Mucosa of rectum (tissue), 2 donors: ENCODE data around the gene RNF220.

Source experiments
- H3K27ac ChIP-seq, 2 donors: one replicate each; pipeline ENCODE4 v1.7.0; 2013; ENCODE audit warnings: inconsistent platforms in 2 of 2, low read depth in 2 of 2, low read length in 2 of 2
- H3K27me3 ChIP-seq, 2 donors: one replicate each; pipeline ENCODE4 v1.7.0; 2013; ENCODE audit warnings: low read length in 2 of 2; ENCODE audit not compliant: control insufficient read depth in 2 of 2, insufficient read depth in 2 of 2
- H3K36me3 ChIP-seq, 2 donors: one replicate each; pipeline ENCODE4 v1.7.0; 2013; ENCODE audit warnings: low read length in 2 of 2; ENCODE audit not compliant: control insufficient read depth in 2 of 2, insufficient read depth in 2 of 2
- H3K4me1 ChIP-seq, 2 donors: one replicate each; pipeline ENCODE4 v1.7.0; 2013; ENCODE audit warnings: low read length in 2 of 2, mild to moderate bottlenecking in 1 of 2; ENCODE audit not compliant: control insufficient read depth in 2 of 2, insufficient read depth in 2 of 2
- H3K4me3 ChIP-seq, 2 donors: one replicate each; pipeline ENCODE4 v1.7.0; 2013; ENCODE audit warnings: low read length in 2 of 2
- H3K9ac ChIP-seq, 2 donors: one replicate each; pipeline ENCODE4 v1.7.0; 2013; ENCODE audit warnings: low read length in 2 of 2, low read depth in 1 of 2, mild to moderate bottlenecking in 1 of 2
- H3K9me3 ChIP-seq, 2 donors: one replicate each; pipeline ENCODE4 v1.7.0; 2013; ENCODE audit warnings: low read length in 2 of 2; ENCODE audit not compliant: control insufficient read depth in 2 of 2
- donor health status: healthy.
- donor health status: Normal muscosa, but diverticular disease.

RNF220 gene

DNA sequence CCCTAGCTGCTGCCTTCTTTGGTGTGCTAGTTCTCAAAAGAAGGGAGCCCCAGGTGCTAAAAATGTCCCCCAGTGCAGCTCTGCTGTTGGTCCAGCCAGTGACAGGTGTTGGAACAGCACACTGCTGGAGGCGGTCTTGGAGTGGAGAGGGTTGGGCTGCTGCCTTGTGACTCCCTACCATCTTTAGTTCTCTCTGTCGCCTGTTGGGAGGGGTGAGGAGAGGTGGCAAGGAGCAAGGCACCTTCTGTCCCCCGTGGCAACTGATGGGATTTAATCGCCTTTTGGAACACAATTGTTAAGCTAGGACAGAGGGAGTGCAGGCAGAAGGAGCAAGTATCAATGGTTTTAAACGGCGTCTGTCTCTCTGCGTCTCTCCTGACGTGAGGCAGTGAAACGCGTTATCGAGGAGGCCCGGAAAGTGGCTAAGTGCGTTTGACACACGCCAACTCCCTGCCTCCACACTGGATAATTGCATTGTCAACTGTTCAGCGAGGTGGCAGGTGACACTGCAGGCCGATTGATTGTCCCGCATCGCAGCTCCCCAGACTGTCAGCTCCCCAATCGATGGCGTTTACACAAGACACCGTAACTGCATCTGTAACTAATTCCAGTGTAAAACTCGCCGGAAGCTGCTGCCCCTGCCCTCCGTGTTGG, 235.3 kb downstream of the RNF220 start:
- no peak overlapping the region for H3K4me3 ChIP-seq
- H3K36me3 ChIP-seq = peaks cover 84 to 93% of the 10 kb centered on the region in 2 donors
- H3K9me3 ChIP-seq = no peaks in the 10 kb centered on the region
- no peaks in the 10 kb centered on the region for H3K4me1 ChIP-seq
- H3K27ac ChIP-seq = no peak overlapping the region
- H3K9ac ChIP-seq = no peak overlapping the region
- H3K27me3 ChIP-seq = no peaks in the 10 kb centered on the region

DNA sequence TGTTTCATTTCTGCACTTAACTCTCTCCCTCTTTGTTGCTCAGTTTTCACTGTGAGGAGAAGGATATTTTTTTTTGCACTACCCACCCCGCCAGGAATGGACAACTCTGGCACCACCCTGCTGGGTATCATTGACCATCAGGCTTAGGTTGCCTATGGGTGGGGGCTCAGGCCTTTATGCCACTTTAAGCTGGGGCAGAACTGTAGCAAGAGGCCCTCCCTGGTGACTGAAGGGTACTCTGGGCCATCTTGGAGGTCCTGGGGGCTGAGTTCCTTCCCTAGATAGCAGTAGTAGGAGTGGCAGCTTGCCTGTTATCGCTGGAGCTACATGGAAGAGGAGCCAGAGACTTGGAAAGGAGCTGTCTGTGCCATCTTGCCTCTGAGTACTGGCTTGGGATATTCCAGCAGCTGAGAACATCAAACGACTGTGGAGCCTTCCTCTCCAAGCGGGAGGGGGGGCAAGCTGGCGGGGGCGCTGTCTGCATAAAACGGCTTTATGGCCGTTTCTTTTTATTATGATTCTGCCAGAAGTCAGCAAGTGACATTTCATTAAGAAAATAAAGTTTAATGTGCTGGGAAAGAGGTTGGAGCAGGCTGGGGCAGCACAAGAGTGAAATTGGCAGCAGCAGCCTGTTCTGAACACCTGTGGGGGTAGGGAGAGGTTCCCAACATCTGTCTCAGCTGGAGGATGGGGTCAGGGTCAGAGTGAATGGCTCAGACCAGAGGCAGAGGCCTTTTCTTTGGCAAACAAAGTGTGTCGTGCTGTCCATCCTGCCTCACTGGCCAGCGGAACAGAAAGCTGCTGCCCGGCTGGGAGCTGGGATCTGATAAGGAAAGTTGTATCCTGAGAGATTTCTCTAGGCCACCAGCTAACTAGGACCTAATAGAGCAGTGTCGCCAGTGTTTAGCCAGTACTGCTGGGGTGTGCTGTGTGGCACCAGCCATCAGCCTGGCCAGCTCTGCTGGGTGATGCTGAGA, 236.4 kb downstream of the RNF220 start:
- no peak overlapping the region for H3K27ac ChIP-seq

DNA sequence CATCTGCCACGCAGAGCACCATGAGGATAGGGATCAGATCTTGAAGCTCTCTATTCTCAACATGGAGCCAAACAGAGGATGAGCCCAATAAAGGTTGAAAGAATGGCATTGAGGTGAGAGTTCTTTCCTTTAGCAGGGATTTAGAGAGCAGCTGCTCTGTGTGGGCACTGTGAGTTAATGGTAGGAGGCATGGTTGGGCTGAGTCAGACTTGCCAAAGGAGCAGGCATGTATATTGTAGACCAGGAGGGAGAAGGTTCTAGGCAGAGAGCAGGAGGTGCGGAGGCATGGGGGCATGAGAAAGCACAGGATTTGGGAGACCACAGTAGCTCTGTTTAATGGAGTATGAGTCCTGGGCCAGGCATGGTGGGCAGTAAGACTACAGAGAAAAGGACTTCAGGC, 237.2 kb downstream of the RNF220 start:
- H3K27me3 ChIP-seq = no peaks in the 10 kb centered on the region
- peaks cover 70 to 83% of the 10 kb centered on the region in 2 donors for H3K36me3 ChIP-seq
- no peak overlapping the region for H3K27ac ChIP-seq
- no peaks in the 10 kb centered on the region for H3K9me3 ChIP-seq
- no peak overlapping the region for H3K4me3 ChIP-seq
- no peak overlapping the region for H3K9ac ChIP-seq
- H3K4me1 ChIP-seq = no peaks in the 10 kb centered on the region

More for the DNA sequence above, 236.4 kb downstream of the RNF220 start:
- Histone ChIP-seq H3K9me3 (no peaks in the 10 kb centered on the region), H3K36me3 (peaks cover 74 to 88% of the 10 kb centered on the region in 2 donors), H3K9ac (no peak overlapping the region), H3K4me1 (no peaks in the 10 kb centered on the region), H3K4me3 (no peak overlapping the region), H3K27me3 (no peaks in the 10 kb centered on the region)

DNA sequence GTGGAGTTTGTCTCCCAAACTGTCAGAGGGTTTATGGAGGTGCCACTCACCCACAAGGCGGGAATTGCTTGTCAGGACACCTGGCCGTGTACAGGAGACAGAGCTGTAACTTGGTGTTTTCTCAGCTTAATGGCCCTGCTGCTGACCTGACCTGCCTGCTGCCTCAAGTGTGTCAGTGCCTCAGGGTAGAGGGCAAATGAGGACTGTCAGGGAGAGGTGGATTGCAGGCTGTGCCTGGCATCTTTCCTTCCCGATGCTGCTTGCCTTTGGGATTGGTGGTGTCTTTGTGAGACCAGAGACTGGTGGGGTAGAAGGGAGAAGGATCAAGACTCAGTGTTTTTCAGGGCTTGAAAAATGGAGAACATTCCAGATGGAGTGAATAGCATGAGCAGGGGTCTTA, 237.9 kb downstream of the RNF220 start:
- Histone ChIP-seq H3K27me3 (no peaks in the 10 kb centered on the region), H3K4me3 (no peak overlapping the region), H3K4me1 (no peaks in the 10 kb centered on the region), H3K9me3 (no peaks in the 10 kb centered on the region), H3K36me3 (peaks cover 71 to 83% of the 10 kb centered on the region in 2 donors), H3K27ac (no peak overlapping the region), H3K9ac (no peak overlapping the region)

DNA sequence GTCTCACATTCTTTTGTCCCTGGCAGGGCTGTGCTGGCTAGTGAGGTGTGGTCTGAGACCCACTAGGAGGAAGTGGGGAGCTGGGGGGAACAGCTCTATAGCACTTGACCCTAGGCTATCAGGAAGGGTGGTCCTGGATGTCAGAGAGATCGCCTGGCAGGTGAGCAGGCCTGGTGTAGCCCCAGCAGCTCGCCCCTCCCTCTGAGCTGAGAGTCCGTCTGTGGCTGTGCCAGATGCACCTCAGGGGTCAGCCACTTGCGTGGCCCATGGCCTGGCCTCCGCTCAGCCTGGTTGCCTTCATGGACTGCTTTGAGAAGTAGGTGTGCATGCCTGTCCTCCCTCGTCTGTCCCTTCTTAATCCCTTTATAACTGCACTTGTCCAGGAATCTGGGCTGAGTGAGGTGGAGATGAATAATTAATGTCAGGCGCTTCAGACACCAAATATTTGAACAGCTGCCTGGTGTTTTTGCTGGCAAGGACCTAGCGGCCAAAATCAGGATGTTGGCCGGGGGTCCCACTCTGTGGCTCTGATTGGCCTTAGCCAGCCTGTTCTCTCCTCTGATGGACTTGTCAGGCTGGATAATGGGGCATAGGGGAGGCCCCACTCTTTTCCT, 238.8 kb downstream of the RNF220 start:
- Histone ChIP-seq H3K27me3 (no peaks in the 10 kb centered on the region), H3K4me3 (no peak overlapping the region), H3K4me1 (no peaks in the 10 kb centered on the region), H3K36me3 (peaks cover 65 to 79% of the 10 kb centered on the region in 2 donors), H3K9me3 (no peaks in the 10 kb centered on the region), H3K9ac (no peak overlapping the region), H3K27ac (no peak overlapping the region)

DNA sequence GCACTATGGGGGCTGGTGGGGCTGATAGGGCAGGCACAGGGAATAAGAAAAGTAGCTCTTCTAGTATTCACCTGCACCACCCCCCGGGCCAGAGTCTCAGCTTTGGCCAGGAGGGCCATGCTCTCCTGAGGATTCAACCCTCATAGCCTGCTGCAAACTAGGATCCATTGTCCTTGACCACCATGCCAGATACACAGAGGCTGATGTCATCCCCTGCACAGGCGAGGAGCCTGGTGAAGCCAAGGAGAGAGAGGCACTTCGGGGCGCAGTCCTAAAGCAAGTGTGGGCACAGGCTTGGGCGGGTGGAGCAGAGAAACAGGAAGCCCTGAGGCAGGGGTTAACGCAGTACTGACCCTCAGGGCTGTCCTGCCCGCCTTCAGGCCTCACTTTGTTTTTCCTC, 239.8 kb downstream of the RNF220 start:
- Histone ChIP-seq H3K9ac (no peak overlapping the region), H3K4me3 (no peak overlapping the region), H3K27ac (peak overlapping the region in 1 of 2 donors; percentile 48), H3K4me1 (no peaks in the 10 kb centered on the region), H3K27me3 (no peaks in the 10 kb centered on the region), H3K36me3 (peaks cover 65 to 80% of the 10 kb centered on the region in 2 donors), H3K9me3 (no peaks in the 10 kb centered on the region)

DNA sequence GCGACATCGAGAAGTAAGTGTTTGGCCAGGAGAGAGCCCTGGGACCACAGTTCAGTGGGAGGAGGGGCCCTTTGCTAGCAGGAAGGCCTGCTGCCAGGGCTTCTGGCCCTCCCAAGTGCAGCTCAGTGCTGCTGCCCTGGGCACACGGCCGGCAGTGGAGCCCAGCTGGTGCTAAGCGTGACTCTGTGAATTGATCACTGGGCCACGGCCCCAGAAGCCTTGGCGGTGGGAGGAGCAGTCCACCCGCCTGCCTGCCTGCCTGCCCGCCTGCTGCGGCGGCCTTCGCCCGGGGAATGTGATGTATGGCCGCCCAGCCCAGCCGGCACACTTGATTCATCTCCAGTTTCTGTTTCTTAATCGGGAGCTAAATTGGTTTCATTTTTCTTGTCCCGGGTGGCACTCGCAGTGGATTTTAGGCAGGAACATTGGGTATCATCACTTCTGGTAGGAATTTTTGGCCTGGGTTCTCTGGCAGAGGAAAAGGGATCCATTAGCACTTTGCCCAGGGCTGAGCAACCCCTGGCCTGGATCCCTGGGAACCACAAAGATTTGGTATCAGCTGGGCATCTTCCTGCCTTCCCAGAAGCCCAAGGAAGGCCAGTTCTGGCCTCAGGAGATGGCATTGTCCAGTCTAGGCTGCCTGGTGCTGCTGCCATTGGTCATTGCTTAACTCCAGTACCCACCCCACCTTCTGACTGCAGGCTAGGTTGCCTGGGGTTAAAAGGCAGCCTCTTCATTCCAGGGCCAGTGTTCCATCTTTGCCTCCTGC, 240.6 kb downstream of the RNF220 start:
- Histone ChIP-seq H3K9ac (no peak overlapping the region), H3K9me3 (no peaks in the 10 kb centered on the region)

DNA sequence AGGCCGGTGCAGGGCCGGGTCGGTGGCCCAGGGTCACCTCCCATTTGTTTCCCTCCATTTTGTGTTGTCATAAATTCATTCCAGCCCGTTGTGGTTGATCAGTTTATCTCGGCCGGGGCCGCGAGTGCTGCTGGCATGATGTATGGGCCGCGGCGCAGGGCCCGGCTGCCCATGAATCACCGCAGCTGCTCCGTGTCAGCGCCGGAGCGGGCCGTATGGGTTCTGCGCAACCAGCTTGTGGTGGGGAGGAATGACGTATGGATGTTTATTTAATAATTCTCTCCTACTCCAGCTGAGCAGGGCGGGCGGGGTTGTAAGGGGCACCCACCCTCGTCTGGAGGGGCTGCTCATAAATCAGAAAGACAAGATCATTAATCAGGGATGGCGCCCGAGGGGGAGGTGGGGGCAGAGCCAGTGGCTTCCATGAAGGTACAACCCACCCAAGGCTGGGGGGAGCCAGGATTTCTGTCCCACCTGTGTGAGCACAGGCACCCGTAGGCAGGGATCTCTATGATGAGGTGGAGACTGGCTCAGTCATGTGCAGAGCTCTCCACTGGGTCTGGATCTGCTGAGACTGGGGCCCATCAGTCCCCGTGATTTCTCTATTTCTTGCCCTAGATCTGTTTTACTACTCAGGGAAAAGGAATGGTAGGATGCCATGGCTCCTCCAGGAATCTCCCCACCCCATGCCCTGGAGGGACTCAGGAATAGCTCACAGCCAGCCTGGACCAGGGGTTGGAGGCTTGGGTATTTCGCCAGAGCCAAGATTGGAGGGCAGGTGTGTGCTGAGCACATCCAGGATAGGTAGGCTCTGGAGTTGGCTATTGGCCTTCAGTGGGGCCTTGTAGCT, 241.4 kb downstream of the RNF220 start:
- Histone ChIP-seq H3K27ac (peak overlapping the region in 1 of 2 donors; percentile 48), H3K27me3 (no peaks in the 10 kb centered on the region), H3K4me3 (no peak overlapping the region), H3K36me3 (peaks cover 59 to 81% of the 10 kb centered on the region in 2 donors), H3K9ac (no peak overlapping the region), H3K4me1 (no peaks in the 10 kb centered on the region), H3K9me3 (no peaks in the 10 kb centered on the region)

More for the DNA sequence above, 240.6 kb downstream of the RNF220 start:
- Histone ChIP-seq H3K27me3 (no peaks in the 10 kb centered on the region), H3K27ac (peak overlapping the region in 1 of 2 donors; percentile 48), H3K4me1 (no peaks in the 10 kb centered on the region), H3K36me3 (peaks cover 65 to 81% of the 10 kb centered on the region in 2 donors), H3K4me3 (no peak overlapping the region)

DNA sequence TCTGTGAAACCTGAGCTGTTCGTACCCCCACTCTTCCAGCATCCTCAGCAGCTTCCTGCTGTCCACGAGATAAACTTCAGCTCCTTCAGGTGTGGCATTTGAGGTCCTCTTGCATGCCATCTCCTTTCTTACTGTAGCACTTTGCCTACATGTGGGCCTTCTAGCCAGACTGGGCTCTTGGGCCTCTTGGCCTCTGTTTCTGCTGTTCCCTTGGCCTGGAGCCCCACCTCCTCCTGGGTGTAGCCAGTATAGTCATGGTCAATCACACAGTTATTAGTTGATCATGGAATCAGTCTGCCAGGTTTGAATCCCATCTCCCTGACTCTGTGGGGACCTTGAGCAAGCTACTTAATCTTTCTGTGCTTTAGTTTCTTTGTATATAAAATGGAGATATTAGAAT, 242.8 kb downstream of the RNF220 start:
- H3K27ac ChIP-seq = no peak overlapping the region
- no peak overlapping the region for H3K9ac ChIP-seq
- no peaks in the 10 kb centered on the region for H3K27me3 ChIP-seq
- H3K4me1 ChIP-seq = no peaks in the 10 kb centered on the region
- peaks cover 49 to 73% of the 10 kb centered on the region in 2 donors for H3K36me3 ChIP-seq
- no peaks in the 10 kb centered on the region for H3K9me3 ChIP-seq
- H3K4me3 ChIP-seq = no peak overlapping the region
